AG09319 (cell line): ENCODE data around the gene DCDC2C.

ENCODE experiments used
- DNase-seq: peaks from one replicate; pipeline ENCODE4 v3.0.0-alpha.2; 2010; ENCODE audit warnings: low read depth; ENCODE audit errors: extremely low read depth
- TF ChIP-seq, protein P1 (sequence below): IDR thresholded peaks from 2 replicates; pipeline ENCODE4 v1.5.1; 2011; ENCODE audit warnings: low read depth, mild to moderate bottlenecking, inconsistent platforms, low read length, moderate library complexity

The DCDC2C gene

GRCh38 chr2:3849213-3849612, 145.8 kb downstream of the DCDC2C start:
- TF ChIP-seq, protein P1, sequence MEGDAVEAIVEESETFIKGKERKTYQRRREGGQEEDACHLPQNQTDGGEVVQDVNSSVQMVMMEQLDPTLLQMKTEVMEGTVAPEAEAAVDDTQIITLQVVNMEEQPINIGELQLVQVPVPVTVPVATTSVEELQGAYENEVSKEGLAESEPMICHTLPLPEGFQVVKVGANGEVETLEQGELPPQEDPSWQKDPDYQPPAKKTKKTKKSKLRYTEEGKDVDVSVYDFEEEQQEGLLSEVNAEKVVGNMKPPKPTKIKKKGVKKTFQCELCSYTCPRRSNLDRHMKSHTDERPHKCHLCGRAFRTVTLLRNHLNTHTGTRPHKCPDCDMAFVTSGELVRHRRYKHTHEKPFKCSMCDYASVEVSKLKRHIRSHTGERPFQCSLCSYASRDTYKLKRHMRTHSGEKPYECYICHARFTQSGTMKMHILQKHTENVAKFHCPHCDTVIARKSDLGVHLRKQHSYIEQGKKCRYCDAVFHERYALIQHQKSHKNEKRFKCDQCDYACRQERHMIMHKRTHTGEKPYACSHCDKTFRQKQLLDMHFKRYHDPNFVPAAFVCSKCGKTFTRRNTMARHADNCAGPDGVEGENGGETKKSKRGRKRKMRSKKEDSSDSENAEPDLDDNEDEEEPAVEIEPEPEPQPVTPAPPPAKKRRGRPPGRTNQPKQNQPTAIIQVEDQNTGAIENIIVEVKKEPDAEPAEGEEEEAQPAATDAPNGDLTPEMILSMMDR: no peak
- DNase-seq: no peak

- no peak for DNase-seq
- TF ChIP-seq, protein P1: no peak
Measured at GRCh38 chr2:3857576-3857975, 154.2 kb downstream of the DCDC2C start.

DNA sequence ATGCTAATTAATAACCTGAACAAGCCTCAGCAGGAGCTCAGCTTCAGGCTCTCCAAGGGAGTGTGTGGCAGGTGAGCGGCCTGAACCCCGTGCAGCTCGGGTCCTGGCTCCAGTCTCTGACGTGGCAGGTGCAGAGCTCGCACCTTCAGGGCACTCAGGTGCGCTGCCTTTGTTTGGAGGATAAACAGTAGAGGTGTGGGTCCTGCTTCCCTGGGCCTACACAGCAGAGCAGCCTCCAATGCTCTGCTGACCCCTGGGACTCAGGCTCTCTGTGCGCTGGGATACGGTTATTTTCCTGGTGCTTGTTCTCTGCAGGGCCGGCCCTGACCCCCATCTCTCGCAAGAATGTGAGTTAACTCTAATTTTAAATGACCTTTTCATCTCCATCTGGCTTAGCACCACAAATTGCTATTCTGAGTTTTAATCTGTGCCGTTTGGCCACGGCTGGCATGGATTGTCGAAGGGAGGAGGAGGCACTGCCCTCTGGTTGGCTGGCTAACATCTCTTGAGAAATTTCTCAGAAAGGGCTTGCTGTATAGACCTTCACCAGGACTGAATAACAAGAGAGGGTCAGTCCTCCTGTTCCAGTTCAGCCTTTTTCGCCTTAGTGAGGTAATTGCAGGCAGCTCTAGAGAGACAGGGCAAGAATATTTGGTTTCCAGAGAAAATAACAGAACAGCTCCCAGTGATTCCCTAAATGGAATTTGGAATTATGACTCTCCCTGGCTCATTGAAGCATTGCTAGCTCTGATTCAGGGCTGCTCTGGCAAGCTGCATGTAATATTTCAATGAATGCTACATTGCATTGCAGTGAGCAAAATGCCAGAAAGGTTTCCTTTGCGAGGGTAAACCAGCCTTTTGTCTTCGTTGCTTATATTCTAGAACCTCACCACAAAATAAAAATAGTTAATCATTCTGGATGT, 161.8 kb downstream of the DCDC2C start:
- TF ChIP-seq, protein P1: no peak
- DNase-seq: no peak

GRCh38 chr2:3867469-3867868, 164.1 kb downstream of the DCDC2C start:
- TF ChIP-seq, protein P1: no peak
- no peak for DNase-seq

DNA sequence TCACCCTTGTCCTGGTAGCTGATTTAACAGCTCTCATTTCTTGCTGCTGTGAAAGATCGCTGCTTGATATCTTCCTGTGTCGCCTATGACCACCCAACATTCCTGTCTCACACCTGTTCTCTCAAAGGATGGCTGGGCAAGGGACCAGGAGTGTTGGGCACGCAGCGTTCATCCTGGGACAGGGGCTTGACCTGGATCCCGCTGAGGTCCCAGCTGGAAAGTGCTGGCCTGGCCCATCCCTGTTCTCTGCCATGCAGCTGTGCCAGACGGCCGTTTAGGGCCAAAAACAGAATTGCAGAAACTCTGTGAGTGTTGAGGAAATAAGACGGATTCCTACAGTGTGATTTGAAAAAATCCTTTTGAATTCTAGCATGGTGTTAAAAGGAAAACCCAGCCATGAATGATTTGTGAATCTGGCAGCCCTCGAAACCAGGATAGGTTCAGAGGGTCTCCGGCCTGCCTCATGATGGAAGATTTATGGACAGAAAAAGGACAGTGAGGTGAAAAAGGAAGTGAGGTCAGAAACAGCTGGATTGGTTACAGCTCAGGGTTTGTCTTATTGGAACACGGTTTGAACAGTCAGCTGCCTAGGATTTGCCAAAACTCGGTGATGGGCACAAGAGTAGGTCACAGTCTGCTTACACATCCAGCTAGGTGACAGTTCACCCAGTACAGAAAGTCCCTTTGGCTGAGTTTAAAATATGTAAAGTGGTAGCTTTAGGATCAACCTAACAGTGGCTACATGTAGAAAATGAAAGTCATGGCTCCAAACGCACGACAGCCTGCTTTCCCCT, 164.8 kb downstream of the DCDC2C start:
- TF ChIP-seq, protein P1: no peak
- no peak for DNase-seq

GRCh38 chr2:3870222-3870621, 166.8 kb downstream of the DCDC2C start:
- TF ChIP-seq, protein P1: no peak
- DNase-seq: no peak

GRCh38 chr2:3871002-3871401, 167.6 kb downstream of the DCDC2C start:
- TF ChIP-seq, protein P1: no peak
- no peak for DNase-seq
